Measurements from ENCODE around the gene HES5.

HES5 gene

GRCh38 chr1:2483026-2483425 lies 47.0 kb downstream of the HES5 start:
- peaks cover 3% of the 10 kb centered on the region for H3K9me3 ChIP-seq (ENCODE audit: control insufficient read depth, low read length)
- no peak overlapping the region for H2BK15ac ChIP-seq (ENCODE audit: low read depth, poor library complexity, severe bottlenecking)
- DNase-seq: no peak
- no peak overlapping the region for H2BK120ac ChIP-seq (ENCODE audit: low read depth, low read length)
- H2BK5ac ChIP-seq (ENCODE audit: low read depth, low read length, poor library complexity, severe bottlenecking): no peak overlapping the region
- H3K4ac ChIP-seq (ENCODE audit: low read depth in 1 of 2, low read length in 2 of 2): no peak overlapping the region
- H3K27me3 ChIP-seq (ENCODE audit: control insufficient read depth in 1 of 2, insufficient read depth in 1 of 2, low read length in 2 of 2): peaks cover 0 to 12% of the 10 kb centered on the region in 2 experiments
- no peak overlapping the region for H3K4me3 ChIP-seq (ENCODE audit: insufficient read depth in 1 of 2, low read depth in 1 of 2, low read length in 2 of 2)
- H4K91ac ChIP-seq (ENCODE audit: low read length): no peak overlapping the region
- H2BK12ac ChIP-seq (ENCODE audit: low read length in 2 of 2): no peak overlapping the region
- no peak overlapping the region for H3K9ac ChIP-seq (ENCODE audit: low read length)
- no peak overlapping the region for H3K27ac ChIP-seq (ENCODE audit: low read length, poor library complexity, severe bottlenecking)
- no peak overlapping the region for H2AFZ ChIP-seq (ENCODE audit: low read depth, low read length)
- H3K18ac ChIP-seq (ENCODE audit: low read depth in 1 of 2, low read length in 2 of 2): no peak overlapping the region
- no peak overlapping the region for H3K4me2 ChIP-seq (ENCODE audit: low read length, poor library complexity, severe bottlenecking)
- no peak overlapping the region for H3K14ac ChIP-seq (ENCODE audit: low read length in 2 of 2)
- peaks cover 9% of the 10 kb centered on the region for H3K79me1 ChIP-seq (replicated peaks; ENCODE audit: low read length, poor library complexity, severe bottlenecking)
- H4K8ac ChIP-seq (ENCODE audit: low read length): no peak overlapping the region
- no peak overlapping the region for H2AK5ac ChIP-seq (ENCODE audit: low read length, severe bottlenecking)
- H3K23ac ChIP-seq (ENCODE audit: low read length in 2 of 2): no peak overlapping the region
- WGBS: 86% methylated on average over 13 of the region's 13 CpGs
- H3K36me3 ChIP-seq (ENCODE audit: control insufficient read depth in 1 of 2, insufficient read depth in 2 of 2, low read depth in 1 of 2, low read length in 2 of 2): peaks cover 0 to 69% of the 10 kb centered on the region in 2 experiments
- H3K4me1 ChIP-seq (ENCODE audit: control insufficient read depth, insufficient read depth, low read depth, low read length): peaks cover 25% of the 10 kb centered on the region

GRCh38 chr1:2482588-2482987 lies 47.5 kb downstream of the HES5 start:
- Histone ChIP-seq H3K9ac (ENCODE audit: low read length) (no peak overlapping the region), H3K4ac (ENCODE audit: low read depth in 1 of 2, low read length in 2 of 2) (no peak overlapping the region), H3K14ac (ENCODE audit: low read length in 2 of 2) (no peak overlapping the region), H2AFZ (ENCODE audit: low read depth, low read length) (no peak overlapping the region), H2BK120ac (ENCODE audit: low read depth, low read length) (no peak overlapping the region), H4K91ac (ENCODE audit: low read length) (no peak overlapping the region), H3K27ac (ENCODE audit: low read length, poor library complexity, severe bottlenecking) (no peak overlapping the region), H3K18ac (ENCODE audit: low read depth in 1 of 2, low read length in 2 of 2) (no peak overlapping the region), H2AK5ac (ENCODE audit: low read length, severe bottlenecking) (no peak overlapping the region), H4K8ac (ENCODE audit: low read length) (no peak overlapping the region), H3K23ac (ENCODE audit: low read length in 2 of 2) (no peak overlapping the region), H3K4me3 (ENCODE audit: insufficient read depth in 1 of 2, low read depth in 1 of 2, low read length in 2 of 2) (peak overlapping the region in 1 of 2 experiments; percentile 15), H2BK15ac (ENCODE audit: low read depth, poor library complexity, severe bottlenecking) (no peak overlapping the region), H2BK12ac (ENCODE audit: low read length in 2 of 2) (no peak overlapping the region), H3K36me3 (ENCODE audit: control insufficient read depth in 1 of 2, insufficient read depth in 2 of 2, low read depth in 1 of 2, low read length in 2 of 2) (peaks cover 0 to 68% of the 10 kb centered on the region in 2 experiments), H3K27me3 (ENCODE audit: control insufficient read depth in 1 of 2, insufficient read depth in 1 of 2, low read length in 2 of 2) (peaks cover 0 to 12% of the 10 kb centered on the region in 2 experiments), H3K4me2 (ENCODE audit: low read length, poor library complexity, severe bottlenecking) (no peak overlapping the region), H2BK5ac (ENCODE audit: low read depth, low read length, poor library complexity, severe bottlenecking) (no peak overlapping the region), H3K9me3 (ENCODE audit: control insufficient read depth, low read length) (no peaks in the 10 kb centered on the region), H3K4me1 (ENCODE audit: control insufficient read depth, insufficient read depth, low read depth, low read length) (peaks cover 25% of the 10 kb centered on the region), H3K79me1 (replicated peaks; ENCODE audit: low read length, poor library complexity, severe bottlenecking) (peaks cover 9% of the 10 kb centered on the region)
- 71% methylated on average over 9 of the region's 11 CpGs for WGBS
- no peak for DNase-seq

GRCh38 chr1:2481885-2482284 lies 48.2 kb downstream of the HES5 start:
- no peak overlapping the region for H4K91ac ChIP-seq (ENCODE audit: low read length)
- H3K14ac ChIP-seq (ENCODE audit: low read length in 2 of 2): no peak overlapping the region
- no peak overlapping the region for H3K27ac ChIP-seq (ENCODE audit: low read length, poor library complexity, severe bottlenecking)
- H3K4me2 ChIP-seq (ENCODE audit: low read length, poor library complexity, severe bottlenecking): no peak overlapping the region
- DNase-seq: no peak
- no peak overlapping the region for H4K8ac ChIP-seq (ENCODE audit: low read length)
- H2BK12ac ChIP-seq (ENCODE audit: low read length in 2 of 2): no peak overlapping the region
- no peak overlapping the region for H2AK5ac ChIP-seq (ENCODE audit: low read length, severe bottlenecking)
- H2BK120ac ChIP-seq (ENCODE audit: low read depth, low read length): no peak overlapping the region
- H3K36me3 ChIP-seq (ENCODE audit: control insufficient read depth in 1 of 2, insufficient read depth in 2 of 2, low read depth in 1 of 2, low read length in 2 of 2): peaks cover 0 to 63% of the 10 kb centered on the region in 2 experiments
- no peak overlapping the region for H3K4ac ChIP-seq (ENCODE audit: low read depth in 1 of 2, low read length in 2 of 2)
- no peak overlapping the region for H2BK15ac ChIP-seq (ENCODE audit: low read depth, poor library complexity, severe bottlenecking)
- WGBS: 82% methylated on average over 10 of the region's 10 CpGs
- peaks cover 29% of the 10 kb centered on the region for H3K4me1 ChIP-seq (ENCODE audit: control insufficient read depth, insufficient read depth, low read depth, low read length)
- no peak overlapping the region for H3K23ac ChIP-seq (ENCODE audit: low read length in 2 of 2)
- no peak overlapping the region for H3K4me3 ChIP-seq (ENCODE audit: insufficient read depth in 1 of 2, low read depth in 1 of 2, low read length in 2 of 2)
- H3K9me3 ChIP-seq (ENCODE audit: control insufficient read depth, low read length): no peaks in the 10 kb centered on the region
- H2BK5ac ChIP-seq (ENCODE audit: low read depth, low read length, poor library complexity, severe bottlenecking): no peak overlapping the region
- H2AFZ ChIP-seq (ENCODE audit: low read depth, low read length): no peak overlapping the region
- no peak overlapping the region for H3K9ac ChIP-seq (ENCODE audit: low read length)
- peaks cover 0 to 18% of the 10 kb centered on the region in 2 experiments for H3K27me3 ChIP-seq (ENCODE audit: control insufficient read depth in 1 of 2, insufficient read depth in 1 of 2, low read length in 2 of 2)
- no peak overlapping the region for H3K18ac ChIP-seq (ENCODE audit: low read depth in 1 of 2, low read length in 2 of 2)
- peaks cover 14% of the 10 kb centered on the region for H3K79me1 ChIP-seq (replicated peaks; ENCODE audit: low read length, poor library complexity, severe bottlenecking)

- H2BK12ac ChIP-seq (ENCODE audit: low read length in 2 of 2): no peak overlapping the region
- no peak overlapping the region for H2AFZ ChIP-seq (ENCODE audit: low read depth, low read length)
- no peak overlapping the region for H3K14ac ChIP-seq (ENCODE audit: low read length in 2 of 2)
- H3K18ac ChIP-seq (ENCODE audit: low read depth in 1 of 2, low read length in 2 of 2): no peak overlapping the region
- H2BK120ac ChIP-seq (ENCODE audit: low read depth, low read length): no peak overlapping the region
- H3K23ac ChIP-seq (ENCODE audit: low read length in 2 of 2): peak overlapping the region in 1 of 2 experiments; percentile 16
- peaks cover 31% of the 10 kb centered on the region for H3K4me1 ChIP-seq (ENCODE audit: control insufficient read depth, insufficient read depth, low read depth, low read length)
- H3K27me3 ChIP-seq (ENCODE audit: control insufficient read depth in 1 of 2, insufficient read depth in 1 of 2, low read length in 2 of 2): peaks cover 0 to 20% of the 10 kb centered on the region in 2 experiments
- H3K9me3 ChIP-seq (ENCODE audit: control insufficient read depth, low read length): no peaks in the 10 kb centered on the region
- no peak overlapping the region for H4K91ac ChIP-seq (ENCODE audit: low read length)
- H2BK15ac ChIP-seq (ENCODE audit: low read depth, poor library complexity, severe bottlenecking): no peak overlapping the region
- H3K36me3 ChIP-seq (ENCODE audit: control insufficient read depth in 1 of 2, insufficient read depth in 2 of 2, low read depth in 1 of 2, low read length in 2 of 2): peaks cover 0 to 60% of the 10 kb centered on the region in 2 experiments
- H3K4me3 ChIP-seq (ENCODE audit: insufficient read depth in 1 of 2, low read depth in 1 of 2, low read length in 2 of 2): no peak overlapping the region
- 92% methylated on average over 11 of the region's 12 CpGs for WGBS
- H2AK5ac ChIP-seq (ENCODE audit: low read length, severe bottlenecking): no peak overlapping the region
- H3K79me1 ChIP-seq (replicated peaks; ENCODE audit: low read length, poor library complexity, severe bottlenecking): peaks cover 10% of the 10 kb centered on the region
- no peak for DNase-seq
- no peak overlapping the region for H3K9ac ChIP-seq (ENCODE audit: low read length)
- H3K4ac ChIP-seq (ENCODE audit: low read depth in 1 of 2, low read length in 2 of 2): no peak overlapping the region
- H3K4me2 ChIP-seq (ENCODE audit: low read length, poor library complexity, severe bottlenecking): no peak overlapping the region
- H3K27ac ChIP-seq (ENCODE audit: low read length, poor library complexity, severe bottlenecking): no peak overlapping the region
- no peak overlapping the region for H2BK5ac ChIP-seq (ENCODE audit: low read depth, low read length, poor library complexity, severe bottlenecking)
- no peak overlapping the region for H4K8ac ChIP-seq (ENCODE audit: low read length)
Measured at GRCh38 chr1:2480986-2481364, 49.1 kb downstream of the HES5 start.

Data from mesenchymal stem cell (in vitro differentiated cells and primary cell).